Body of pancreas (tissue), 4 donors: ENCODE data around the gene PPAN. TPM values are rescaled to one million over a fixed set of nuclear protein-coding genes. Genes with fewer than 3 reads are reported as not detected.

Experiments
- ATAC-seq: fragments of 150-250 bp; one replicate; pipeline ENCODE4 v1.9.1; 2016
- DNase-seq, 4 donors: peaks; one replicate each; pipeline ENCODE4 v3.0.0-alpha.2; 2019
- H3K27ac ChIP-seq, 4 donors: fragments of 200-600 bp; sonication (generic); 1 replicate in 3 of 4; 2 replicates in 1 of 4; pipeline versions ENCODE4 v1.5.1 to v1.6.1; 2016 to 2019; ENCODE audit warnings: mild to moderate bottlenecking in 1 of 4, mixed read lengths in 1 of 4, moderate library complexity in 1 of 4
- H3K27me3 ChIP-seq, 2 donors: fragments of 200-600 bp; sonication (generic); one replicate each; pipeline ENCODE4 v1.6.0; 2016; ENCODE audit warnings: mild to moderate bottlenecking in 1 of 2
- H3K36me3 ChIP-seq, 2 donors: fragments of 200-600 bp; sonication (generic); replicated peaks in 1 of 2; 2 replicates each; pipeline ENCODE4 v1.5.1; 2016; ENCODE audit warnings: low read depth in 2 of 2; ENCODE audit not compliant: insufficient read depth in 1 of 2
- H3K4me1 ChIP-seq: fragments of 200-600 bp; sonication (generic); one replicate; pipeline ENCODE4 v1.6.0; 2016
- H3K4me3 ChIP-seq, 2 donors: fragments of 200-600 bp; sonication (generic); 1 replicate in 1 of 2; 2 replicates in 1 of 2; pipeline ENCODE4 v1.5.1; 2016 to 2019
- H3K9me3 ChIP-seq, 3 donors: fragments of 200-600 bp; sonication (generic); 1 replicate in 2 of 3; 2 replicates in 1 of 3; pipeline ENCODE4 v1.5.1; 2016
- CTCF ChIP-seq, 7 experiments: fragments of 450-650 bp in 4 of 7; fragments of 200-600 bp in 3 of 7; sonication (generic) in 3 of 7; IDR thresholded peaks; one replicate each; pipeline ENCODE4 v1.5.1; 2016 to 2019; ENCODE audit warnings: antibody characterized with exemption in 7 of 7
- POLR2A ChIP-seq, 3 donors: fragments of 450-650 bp; IDR thresholded peaks; one replicate each; pipeline ENCODE4 v1.6.1; 2016; ENCODE audit warnings: antibody characterized with exemption in 3 of 3, mild to moderate bottlenecking in 2 of 3
- WGBS, 2 donors: methylation state at CpG; one replicate each; pipeline ENCODE4 v1.1.5; 2017; 5-methylcytosine and 5-hydroxymethylcytosine counted together
- intact Hi-C: fragments of 100-400 bp; cut with DNase I; formaldehyde crosslinking; loops from one replicate; pipeline ENCODE4 v1.15.1; 2023
- total RNA-seq, 2 donors: library from RNA; depleted of rRNA; stranded (reverse); fragments of >200 nt; gene quantifications; one replicate each; pipeline ENCODE4 v1.1.0, GENCODE V29; 2016

The PPAN gene
- total RNA-seq, 2 donors from 2014 or later: 11.5 to 14.0 TPM

- no peaks in the 10 kb centered on the region for H3K27me3 ChIP-seq
- DNase-seq (no peak), ATAC-seq (no peak)
- no peak overlapping the region for H3K27ac ChIP-seq
- no peaks in the 10 kb centered on the region for H3K9me3 ChIP-seq
- H3K36me3 ChIP-seq: peaks cover 24 to 30% of the 10 kb centered on the region in 2 donors
- TF ChIP-seq CTCF (IDR thresholded peaks at IDR 0.05) (no peak), POLR2A (IDR thresholded peaks at IDR 0.05) (no peak)
- no peak overlapping the region for H3K4me3 ChIP-seq
- intact Hi-C loops: no loop called here
- H3K4me1 ChIP-seq: peaks cover 36% of the 10 kb centered on the region
- 88 to 96% methylated on average over 11 to 14 of the region's 14 CpGs for WGBS, 2 donors
Measured at GRCh38 chr19:10109528-10109927, 3.4 kb downstream of the PPAN start.

DNA sequence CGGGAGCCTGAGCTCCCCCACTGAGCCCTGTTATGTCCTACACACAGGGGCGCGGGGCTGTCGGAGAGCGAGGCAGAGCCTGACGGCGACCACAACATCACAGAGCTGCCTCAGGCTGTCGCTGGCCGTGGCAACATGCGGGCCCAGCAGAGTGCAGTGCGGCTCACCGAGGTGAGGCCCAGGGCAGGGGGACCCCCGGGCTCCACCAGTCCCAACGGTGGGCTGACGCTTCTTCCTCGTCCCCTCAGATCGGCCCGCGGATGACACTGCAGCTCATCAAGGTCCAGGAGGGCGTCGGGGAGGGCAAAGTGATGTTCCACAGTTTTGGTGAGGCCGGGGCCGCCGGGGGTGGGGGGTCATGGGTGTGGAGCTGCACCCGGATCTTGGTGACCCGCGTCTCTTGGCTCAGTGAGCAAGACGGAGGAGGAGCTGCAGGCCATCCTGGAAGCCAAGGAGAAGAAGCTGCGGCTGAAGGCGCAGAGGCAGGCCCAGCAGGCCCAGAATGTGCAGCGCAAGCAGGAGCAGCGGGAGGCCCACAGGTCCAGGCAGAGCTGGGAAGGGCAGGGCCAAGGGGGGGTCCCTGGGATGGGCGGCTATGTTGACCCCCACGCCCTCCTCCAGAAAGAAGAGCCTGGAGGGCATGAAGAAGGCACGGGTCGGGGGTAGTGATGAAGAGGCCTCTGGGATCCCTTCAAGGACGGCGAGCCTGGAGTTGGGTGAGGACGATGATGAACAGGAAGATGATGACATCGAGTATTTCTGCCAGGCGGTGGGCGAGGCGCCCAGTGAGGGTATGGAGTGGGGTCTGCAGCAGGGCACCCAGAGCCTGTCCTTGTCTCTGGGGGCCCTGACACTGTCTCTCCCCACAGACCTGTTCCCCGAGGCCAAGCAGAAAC, 4.2 kb downstream of the PPAN start:
- H3K4me1 ChIP-seq: peaks cover 36% of the 10 kb centered on the region
- H3K27me3 ChIP-seq: no peaks in the 10 kb centered on the region
- H3K9me3 ChIP-seq: no peaks in the 10 kb centered on the region
- H3K27ac ChIP-seq: no peak overlapping the region
- 91 to 94% methylated on average over 34 to 42 of the region's 44 CpGs for WGBS, 2 donors
- intact Hi-C loops: loop anchor here (5.0 kb wide), 1 partner anchor 183 kb away; no protein-coding TSS in a partner anchor
- H3K4me3 ChIP-seq: no peak overlapping the region
- ATAC-seq (no peak), DNase-seq (no peak)
- H3K36me3 ChIP-seq: peaks cover 24 to 36% of the 10 kb centered on the region in 2 donors
- TF ChIP-seq CTCF (IDR thresholded peaks at IDR 0.05): no peak
- no peak for TF ChIP-seq POLR2A (IDR thresholded peaks at IDR 0.05)

DNA sequence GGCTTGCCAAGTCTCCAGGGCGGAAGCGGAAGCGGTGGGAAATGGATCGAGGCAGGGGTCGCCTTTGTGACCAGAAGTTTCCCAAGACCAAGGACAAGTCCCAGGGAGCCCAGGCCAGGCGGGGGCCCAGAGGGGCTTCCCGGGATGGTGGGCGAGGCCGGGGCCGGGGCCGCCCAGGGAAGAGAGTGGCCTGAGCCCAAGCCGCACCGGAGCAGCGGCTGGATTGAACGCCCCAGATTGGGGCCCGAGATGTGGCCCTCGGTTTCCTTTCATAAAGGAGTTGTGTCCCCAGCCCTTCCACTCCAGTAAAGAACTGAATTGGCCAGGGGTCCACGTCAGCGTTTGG, 4.8 kb downstream of the PPAN start:
- intact Hi-C loops: loop anchor here (5.0 kb wide), 1 partner anchor 184 kb away; no protein-coding TSS in a partner anchor
- Histone ChIP-seq H3K36me3 (peaks cover 24 to 42% of the 10 kb centered on the region in 2 donors), H3K4me3 (no peak overlapping the region), H3K27ac (no peak overlapping the region), H3K4me1 (peaks cover 32% of the 10 kb centered on the region), H3K9me3 (no peaks in the 10 kb centered on the region), H3K27me3 (no peaks in the 10 kb centered on the region)
- WGBS, 2 donors: 80 to 92% methylated on average over 4 to 15 of the region's 19 CpGs
- DNase-seq (no peak), ATAC-seq (no peak)
- TF ChIP-seq POLR2A (IDR thresholded peaks at IDR 0.05) (no peak), CTCF (IDR thresholded peaks at IDR 0.05) (no peak)

- intact Hi-C loops: loop anchor here (5.0 kb wide), 1 partner anchor 184 kb away; no protein-coding TSS in a partner anchor
- WGBS, 2 donors: 57 to 81% methylated on average over 6 to 8 of the region's 8 CpGs
- peak in 1 of 4 donors; percentile 68 for DNase-seq
Measured at GRCh38 chr19:10111405-10111811, 5.2 kb downstream of the PPAN start, which contains the start of gene P2RY11. Gene P2RY11, plus strand, starts transcription at chr19:10111693. Its CDS starts 29 bp downstream, at chr19:10111722.

More at GRCh38 chr19:10111405-10111811, 5.2 kb downstream of the PPAN start, which contains the start of gene P2RY11:
- Histone ChIP-seq H3K4me3 (no peak within 1 kb of the TSS), H3K27ac (peak within 1 kb of the TSS in 2 of 4 donors; percentile 27 to 52), H3K4me1 (peaks cover 29% of the 10 kb centered on the region), H3K36me3 (peaks cover 24 to 47% of the 10 kb centered on the region in 2 donors), H3K27me3 (no peaks in the 10 kb centered on the region), H3K9me3 (no peaks in the 10 kb centered on the region)
- no peak for ATAC-seq
- TF ChIP-seq CTCF (IDR thresholded peaks at IDR 0.05) (no peak), POLR2A (IDR thresholded peaks at IDR 0.05) (no peak)
